Measurements from ENCODE around the gene COPG2. TPM values are rescaled to one million over a fixed set of nuclear protein-coding genes. Genes with fewer than 3 reads are reported as not detected.

The COPG2 gene
- total RNA-seq, 6 experiments from 2014 or later: 20.2 to 25.4 (median 23.9) TPM

GRCh38 chr7:130506358-130506757 lies 162.2 kb downstream of the COPG2 start:
- no peak overlapping the region for H3K27ac Mint-ChIP-seq
- H3K4me3 Mint-ChIP-seq: no peak overlapping the region
- peaks cover 15% of the 10 kb centered on the region; the same call in 1 of the 2 replicates for H3K36me3 Mint-ChIP-seq (ENCODE audit: low read depth)
- H3K9me3 Mint-ChIP-seq: no peaks in the 10 kb centered on the region
- H3K27me3 Mint-ChIP-seq (ENCODE audit: insufficient read depth): no peaks in the 10 kb centered on the region; the same call in 1 of the 2 replicates
- H3K4me1 Mint-ChIP-seq (ENCODE audit: low read depth): no peaks in the 10 kb centered on the region
- no peak for DNase-seq
- no peak for TF ChIP-seq CTCF (IDR thresholded peaks at IDR 0.05)

DNA sequence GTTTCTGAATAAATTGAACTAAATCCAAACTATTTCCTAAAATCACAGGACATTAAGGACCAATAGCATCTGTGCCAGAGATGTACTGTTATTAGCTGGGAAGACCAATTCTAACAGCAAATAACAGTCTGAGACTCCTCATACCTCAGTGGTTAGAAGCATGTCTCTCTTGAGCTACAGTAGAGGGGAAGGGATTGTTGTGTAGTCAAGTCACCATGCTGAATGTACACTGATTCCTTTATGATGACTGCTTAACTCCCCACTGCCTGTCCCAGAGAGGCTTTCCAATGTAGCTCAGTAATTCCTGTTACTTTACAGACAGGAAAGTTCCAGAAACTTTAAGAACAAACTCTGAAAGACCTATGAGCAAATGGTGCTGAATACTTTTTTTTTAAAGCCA lies 162.8 kb downstream of the COPG2 start:
- Mint-ChIP-seq H3K4me3 (no peak overlapping the region), H3K9me3 (no peaks in the 10 kb centered on the region), H3K27me3 (ENCODE audit: insufficient read depth) (no peaks in the 10 kb centered on the region; the same call in 1 of the 2 replicates), H3K4me1 (ENCODE audit: low read depth) (no peaks in the 10 kb centered on the region), H3K36me3 (ENCODE audit: low read depth) (peaks cover 15% of the 10 kb centered on the region; the same call in 1 of the 2 replicates), H3K27ac (no peak overlapping the region)
- no peak for TF ChIP-seq CTCF (IDR thresholded peaks at IDR 0.05)
- peak; percentile 41 for DNase-seq

GRCh38 chr7:130500910-130501309 lies 167.6 kb downstream of the COPG2 start:
- Mint-ChIP-seq H3K36me3 (ENCODE audit: low read depth) (0 out of 2 replicates have a peak, but pooled peaks cover 7% of the 10 kb centered on the region), H3K9me3 (no peaks in the 10 kb centered on the region), H3K4me3 (no peak overlapping the region), H3K4me1 (ENCODE audit: low read depth) (no peaks in the 10 kb centered on the region), H3K27ac (no peak overlapping the region), H3K27me3 (ENCODE audit: insufficient read depth) (peaks cover 2% of the 10 kb centered on the region)
- TF ChIP-seq CTCF (IDR thresholded peaks at IDR 0.05): no peak
- no peak for DNase-seq

DNA sequence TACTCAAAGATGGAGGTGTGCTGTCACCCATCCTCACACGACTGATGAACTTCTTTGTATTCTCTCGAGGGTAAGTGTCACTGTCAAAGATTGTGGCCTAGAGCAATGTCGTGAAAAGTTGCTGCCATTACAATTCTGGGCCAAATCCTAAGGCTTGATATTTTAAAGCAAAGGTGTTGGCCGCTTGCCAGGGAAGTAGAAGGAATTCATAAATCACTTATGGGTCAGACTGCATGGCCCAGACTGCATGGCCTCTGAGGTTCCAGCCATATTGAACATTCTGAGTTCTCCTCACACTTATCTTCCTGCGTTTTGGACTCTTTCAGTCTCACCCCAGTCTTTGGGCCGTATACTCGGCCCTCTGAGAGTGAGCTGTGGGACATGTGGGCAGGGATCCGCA lies 168.1 kb downstream of the COPG2 start:
- H3K9me3 Mint-ChIP-seq: no peaks in the 10 kb centered on the region
- no peak overlapping the region for H3K4me3 Mint-ChIP-seq
- DNase-seq: no peak
- H3K27me3 Mint-ChIP-seq (ENCODE audit: insufficient read depth): peaks cover 2% of the 10 kb centered on the region
- TF ChIP-seq CTCF (IDR thresholded peaks at IDR 0.05): no peak
- no peak overlapping the region for H3K27ac Mint-ChIP-seq
- H3K4me1 Mint-ChIP-seq (ENCODE audit: low read depth): no peaks in the 10 kb centered on the region
- H3K36me3 Mint-ChIP-seq (ENCODE audit: low read depth): 0 out of 2 replicates have a peak, but pooled peaks cover 7% of the 10 kb centered on the region

- no peak for DNase-seq
- Mint-ChIP-seq H3K27me3 (ENCODE audit: insufficient read depth) (peaks cover 21% of the 10 kb centered on the region), H3K4me1 (ENCODE audit: low read depth) (peaks cover 18% of the 10 kb centered on the region), H3K36me3 (ENCODE audit: low read depth) (no peaks in the 10 kb centered on the region), H3K4me3 (no peak overlapping the region), H3K27ac (no peak overlapping the region), H3K9me3 (peaks cover 13% of the 10 kb centered on the region)
- no peak for TF ChIP-seq CTCF (IDR thresholded peaks at IDR 0.05)
Measured at GRCh38 chr7:130494431-130494858, 174.1 kb downstream of the COPG2 start.
